Retinal pigment epithelial cell (primary cell): ENCODE measurements around the gene ALPK3.

Source experiments
- DNase-seq: peaks from one replicate; pipeline ENCODE4 v3.0.0-alpha.2; 2010; ENCODE audit warnings: low read depth
- H3K4me3 ChIP-seq: 2 replicates; pipeline ENCODE4 v1.5.1; 2011; ENCODE audit warnings: mild to moderate bottlenecking, low read length, control low read depth, moderate library complexity
- CTCF ChIP-seq: conservative IDR thresholded peaks from 2 replicates; pipeline ENCODE4 v1.5.1; 2011; ENCODE audit warnings: low read depth, low read length, control low read depth, inconsistent platforms

Gene ALPK3

GRCh38 chr15:84879088-84879780 is 62.1 kb downstream of the ALPK3 start:
- TF ChIP-seq CTCF: no peak
- DNase-seq: no peak

GRCh38 chr15:84880007-84880406 is 62.9 kb downstream of the ALPK3 start:
- no peak overlapping the region for H3K4me3 ChIP-seq
- TF ChIP-seq CTCF: no peak
- DNase-seq: no peak

More at GRCh38 chr15:84879088-84879780, 62.1 kb downstream of the ALPK3 start:
- no peak overlapping the region for H3K4me3 ChIP-seq

GRCh38 chr15:84880822-84881519 is 63.8 kb downstream of the ALPK3 start:
- no peak for DNase-seq
- H3K4me3 ChIP-seq: no peak overlapping the region
- no peak for TF ChIP-seq CTCF

GRCh38 chr15:84881520-84881830 is 64.3 kb downstream of the ALPK3 start:
- no peak overlapping the region for H3K4me3 ChIP-seq
- TF ChIP-seq CTCF: no peak
- no peak for DNase-seq

- TF ChIP-seq CTCF: no peak
- no peak overlapping the region for H3K4me3 ChIP-seq
- peak; percentile 13 for DNase-seq
Measured at GRCh38 chr15:84883466-84883865, 66.3 kb downstream of the ALPK3 start.

- H3K4me3 ChIP-seq: no peak within 1 kb of the TSS
- DNase-seq: no peak
- TF ChIP-seq CTCF: no peak
Measured at GRCh38 chr15:84883916-84884781, 67.0 kb downstream of the ALPK3 start, which contains the start of gene SLC28A1. SLC28A1 (plus strand) TSS chr15:84884662; CDS start chr15:84887761, 3,099 bp downstream.
